ENCODE data around the gene SPDEF. TPM values are rescaled to one million over a fixed set of nuclear protein-coding genes. Genes with fewer than 3 reads are reported as not detected.

SPDEF gene
- total RNA-seq, 1 donor from 2014 or later = 0.12 TPM

- DNase-seq (ENCODE audit: low read depth, low spot score) = no peak
- no peak for TF ChIP-seq CTCF (conservative IDR thresholded peaks at IDR 0.05)
- H3K9me3 Mint-ChIP-seq = no peaks in the 10 kb centered on the region
- no peak overlapping the region for H3K4me3 Mint-ChIP-seq
- no peaks in the 10 kb centered on the region for H3K36me3 Mint-ChIP-seq (ENCODE audit: low read depth)
- no peaks in the 10 kb centered on the region for H3K27me3 Mint-ChIP-seq (ENCODE audit: low read depth)
- peaks cover 7% of the 10 kb centered on the region for H3K4me1 Mint-ChIP-seq
- H3K27ac Mint-ChIP-seq (ENCODE audit: unreplicated experiment) = no peak overlapping the region
Measured at GRCh38 chr6:34553750-34554149, 2.4 kb downstream of the SPDEF start.

GRCh38 chr6:34553146-34553545 is 3.0 kb downstream of the SPDEF start:
- Mint-ChIP-seq H3K4me1 (peaks cover 7% of the 10 kb centered on the region), H3K9me3 (no peaks in the 10 kb centered on the region), H3K27ac (ENCODE audit: unreplicated experiment) (no peak overlapping the region), H3K36me3 (ENCODE audit: low read depth) (no peaks in the 10 kb centered on the region), H3K27me3 (ENCODE audit: low read depth) (no peaks in the 10 kb centered on the region), H3K4me3 (no peak overlapping the region)
- no peak for DNase-seq (ENCODE audit: low read depth, low spot score)
- no peak for TF ChIP-seq CTCF (conservative IDR thresholded peaks at IDR 0.05)

GRCh38 chr6:34552620-34553019 is 3.5 kb downstream of the SPDEF start:
- H3K36me3 Mint-ChIP-seq (ENCODE audit: low read depth) = no peaks in the 10 kb centered on the region
- TF ChIP-seq CTCF (conservative IDR thresholded peaks at IDR 0.05) = no peak
- DNase-seq (ENCODE audit: low read depth, low spot score) = no peak
- H3K27me3 Mint-ChIP-seq (ENCODE audit: low read depth) = no peaks in the 10 kb centered on the region
- H3K4me3 Mint-ChIP-seq = no peak overlapping the region
- no peaks in the 10 kb centered on the region for H3K9me3 Mint-ChIP-seq
- no peak overlapping the region for H3K27ac Mint-ChIP-seq (ENCODE audit: unreplicated experiment)
- H3K4me1 Mint-ChIP-seq = peaks cover 7% of the 10 kb centered on the region

GRCh38 chr6:34551720-34552119 is 4.4 kb downstream of the SPDEF start:
- no peak overlapping the region for H3K4me3 Mint-ChIP-seq
- no peak for DNase-seq (ENCODE audit: low read depth, low spot score)
- no peak for TF ChIP-seq CTCF (conservative IDR thresholded peaks at IDR 0.05)
- no peaks in the 10 kb centered on the region for H3K27me3 Mint-ChIP-seq (ENCODE audit: low read depth)
- H3K4me1 Mint-ChIP-seq = peaks cover 7% of the 10 kb centered on the region
- no peaks in the 10 kb centered on the region for H3K9me3 Mint-ChIP-seq
- no peak overlapping the region for H3K27ac Mint-ChIP-seq (ENCODE audit: unreplicated experiment)
- no peaks in the 10 kb centered on the region for H3K36me3 Mint-ChIP-seq (ENCODE audit: low read depth)

GRCh38 chr6:34549804-34550202 is 6.3 kb downstream of the SPDEF start:
- no peaks in the 10 kb centered on the region for H3K9me3 Mint-ChIP-seq
- peaks cover 7% of the 10 kb centered on the region for H3K4me1 Mint-ChIP-seq
- H3K4me3 Mint-ChIP-seq = no peak overlapping the region
- no peaks in the 10 kb centered on the region for H3K27me3 Mint-ChIP-seq (ENCODE audit: low read depth)
- no peak for DNase-seq (ENCODE audit: low read depth, low spot score)
- H3K36me3 Mint-ChIP-seq (ENCODE audit: low read depth) = no peaks in the 10 kb centered on the region
- no peak for TF ChIP-seq CTCF (conservative IDR thresholded peaks at IDR 0.05)
- no peak overlapping the region for H3K27ac Mint-ChIP-seq (ENCODE audit: unreplicated experiment)
